HCT116 (cell line): ENCODE results near the gene TMEM115. TPM values are rescaled to one million over a fixed set of nuclear protein-coding genes. Genes with fewer than 3 reads are reported as not detected.

Source experiments
- ATAC-seq: fragments of 200-7000 bp; cut with Tn5 transposase; 2 replicates; pipeline ENCODE4 v1.9.1; 2020; ENCODE audit warnings: mild to moderate bottlenecking, moderate library complexity
- BruUV-seq: library from RNA; stranded (reverse); fragments of 400-500 nt; replicated peaks from 2 replicates; lab custom pipeline; 2021; lab: Mats Ljungman, UMichigan
- CTCF ChIA-PET: fragments of 300-600 bp; sonication (Branson Sonifier 250); formaldehyde crosslinking; loops from one replicate; lab custom pipeline; 2021; ENCODE audit warnings: antibody characterized with exemption; lab: Charles Lee
- POLR2A ChIA-PET: fragments of 300-600, 350-600 bp; sonication (Branson Sonifier 250); formaldehyde crosslinking; loops from one replicate; lab custom pipeline; 2021; ENCODE audit warnings: antibody characterized with exemption; lab: Charles Lee
- RAD21 ChIA-PET, 2 experiments: fragments of 300-600 bp; sonication (Branson Sonifier 250); formaldehyde crosslinking; loops; one replicate each; lab custom pipeline; 2023; ENCODE audit warnings: low total read pairs in 2 of 2; ENCODE audit not compliant: uncharacterized antibody in 2 of 2, unreplicated experiment in 2 of 2, low non-redundant PET in 1 of 2; lab: Charles Lee
- DNase-seq: peaks from one replicate; pipeline ENCODE4 v3.0.0-alpha.2; 2010; ENCODE audit warnings: low read depth, low spot score
- H2AFZ ChIP-seq: fragments of 200-600 bp; shearing (Covaris generic), sonication (generic); 2 replicates; pipeline ENCODE4 v1.6.1; 2017; ENCODE audit warnings: low read depth, mixed run types, mixed read lengths, antibody characterized with exemption, low read length; ENCODE audit not compliant: poor library complexity, severe bottlenecking
- H3K27ac ChIP-seq: 2 replicates; pipeline ENCODE4 v1.5.1; 2012; ENCODE audit warnings: low read depth, low read length
- H3K27me3 ChIP-seq: fragments of 200-600 bp; sonication (generic); 2 replicates; pipeline ENCODE4 v1.6.1; 2016; ENCODE audit warnings: mixed run types, low read length, mixed read lengths; ENCODE audit not compliant: insufficient read depth
- H3K36me3 ChIP-seq, 2 experiments: fragments of 200-500 bp in 1 of 2; fragments of 200-600 bp in 1 of 2; sonication (Bioruptor generic) in 1 of 2; sonication (generic) in 1 of 2; 2 replicates each; pipeline versions ENCODE4 v1.5.1 to v1.6.1; 2014 to 2016; ENCODE audit warnings: low read length in 2 of 2, inconsistent platforms in 1 of 2, mixed read lengths in 1 of 2, mixed run types in 1 of 2; ENCODE audit not compliant: insufficient read depth in 2 of 2, control insufficient read depth in 1 of 2
- H3K4me1 ChIP-seq, 2 experiments: fragments of 200-600 bp in 1 of 2; sonication (generic) in 1 of 2; 2 replicates each; pipeline versions ENCODE4 v1.5.1 to v1.6.1; 2012 to 2017; ENCODE audit warnings: low read length in 2 of 2, inconsistent platforms in 1 of 2, mild to moderate bottlenecking in 1 of 2, mixed read lengths in 1 of 2, mixed run types in 1 of 2, moderate library complexity in 1 of 2; ENCODE audit not compliant: insufficient read depth in 2 of 2, control insufficient read depth in 1 of 2
- H3K4me2 ChIP-seq: fragments of 200-600 bp; sonication (generic); 2 replicates; pipeline ENCODE4 v1.6.1; 2017; ENCODE audit warnings: mixed run types, low read length, mixed read lengths
- H3K4me3 ChIP-seq, 2 experiments: fragments of 200-600 bp in 1 of 2; sonication (generic) in 1 of 2; replicated peaks in 1 of 2; 2 replicates each; pipeline ENCODE4 v1.5.1; 2011 to 2016; ENCODE audit warnings: low read length in 2 of 2, control low read depth in 1 of 2, low read depth in 1 of 2, mild to moderate bottlenecking in 1 of 2, mixed read lengths in 1 of 2, mixed run types in 1 of 2
- H3K79me2 ChIP-seq: fragments of 200-600 bp; sonication (generic); 2 replicates; pipeline ENCODE4 v1.6.1; 2017; ENCODE audit warnings: mild to moderate bottlenecking, mixed run types, low read length, moderate library complexity, mixed read lengths; ENCODE audit not compliant: insufficient read depth
- H3K9ac ChIP-seq: fragments of 200-600 bp; sonication (generic); 2 replicates; pipeline ENCODE4 v1.6.1; 2016; ENCODE audit warnings: low read length, mixed read lengths
- H3K9me2 ChIP-seq: fragments of 200-600 bp; sonication (generic), shearing (Covaris generic); 2 replicates; pipeline ENCODE4 v1.6.1; 2017; ENCODE audit warnings: mixed run types, mild to moderate bottlenecking, moderate library complexity; ENCODE audit not compliant: insufficient read depth
- H3K9me3 ChIP-seq, 2 experiments: fragments of 200-500 bp in 1 of 2; fragments of 200-600 bp in 1 of 2; sonication (Bioruptor generic) in 1 of 2; sonication (generic) in 1 of 2; 2 replicates each; pipeline ENCODE4 v1.6.1; 2014 to 2017; ENCODE audit warnings: low read length in 2 of 2, mixed read lengths in 2 of 2, inconsistent platforms in 1 of 2, low read depth in 1 of 2, mild to moderate bottlenecking in 1 of 2, mixed run types in 1 of 2, moderate library complexity in 1 of 2; ENCODE audit not compliant: control insufficient read depth in 1 of 2, insufficient read depth in 1 of 2
- H4K20me1 ChIP-seq: fragments of 200-600 bp; sonication (generic), shearing (Covaris generic); 2 replicates; pipeline ENCODE4 v1.6.1; 2017; ENCODE audit warnings: mixed run types, mild to moderate bottlenecking, moderate library complexity; ENCODE audit not compliant: insufficient read depth
- CEBPB ChIP-seq: IDR thresholded peaks from 2 replicates; pipeline ENCODE4 v1.6.1; 2012; ENCODE audit warnings: low read depth
- EZH2 ChIP-seq: fragments of 200-600 bp; sonication (generic); IDR thresholded peaks from 2 replicates; pipeline ENCODE4 v1.6.1; 2017; ENCODE audit warnings: antibody characterized with exemption, mixed run types
- FOSL1 ChIP-seq: IDR thresholded peaks from 2 replicates; pipeline ENCODE4 v1.6.1; 2012; ENCODE audit warnings: low read depth
- JUND ChIP-seq: IDR thresholded peaks from 2 replicates; pipeline ENCODE4 v1.6.1; 2012
- RAD21 ChIP-seq: IDR thresholded peaks from 2 replicates; pipeline ENCODE4 v1.6.1; 2012; ENCODE audit warnings: low read depth, mild to moderate bottlenecking
- SIN3A ChIP-seq: IDR thresholded peaks from 2 replicates; pipeline ENCODE4 v1.6.1; 2012; ENCODE audit warnings: low read depth
- SRF ChIP-seq: IDR thresholded peaks from 2 replicates; pipeline ENCODE4 v1.6.1; 2012; ENCODE audit warnings: low read depth
- YY1 ChIP-seq: IDR thresholded peaks from 2 replicates; pipeline ENCODE4 v1.6.1; 2011; ENCODE audit warnings: low read length, low read depth, moderate library complexity, mild to moderate bottlenecking; ENCODE audit not compliant: insufficient replicate concordance; ENCODE audit errors: extremely low read depth
- ZBTB33 ChIP-seq: IDR thresholded peaks from 2 replicates; pipeline ENCODE4 v1.6.1; 2011; ENCODE audit warnings: mild to moderate bottlenecking, low read length, moderate library complexity; ENCODE audit not compliant: insufficient replicate concordance; ENCODE audit errors: extremely low read depth
- ZNF274 ChIP-seq: fragments of 200-500 bp; sonication (Bioruptor generic); IDR thresholded peaks from 2 replicates; pipeline ENCODE4 v1.6.1; 2014; ENCODE audit warnings: mild to moderate bottlenecking, low read depth, low read length, inconsistent platforms
- intact Hi-C: fragments of 100-400 bp; cut with micrococcal nuclease; formaldehyde crosslinking; loops from 2 replicates; pipeline ENCODE4 v1.10.0; 2022
- total RNA-seq: library from RNA; stranded (reverse); gene quantifications from one replicate; pipeline ENCODE4 v1.2.1, GENCODE V29; 2021; ENCODE audit not compliant: unreplicated experiment

TMEM115 gene
- total RNA-seq, 1 experiment from 2014 or later, result 24.6 TPM

GRCh38 chr3:50325497-50326181 lies 33.7 kb downstream of the TMEM115 start (continued):
- no peak for TF ChIP-seq ZBTB33
- TF ChIP-seq SRF, result no peak
- TF ChIP-seq RAD21, result no peak
- TF ChIP-seq CEBPB, result no peak
- TF ChIP-seq JUND, result no peak
- TF ChIP-seq FOSL1, result no peak

GRCh38 chr3:50325113-50325480 lies 34.2 kb downstream of the TMEM115 start:
- ATAC-seq (no peak), DNase-seq (no peak)
- peaks cover 25 to 53% of the 10 kb centered on the region in 2 experiments for H3K4me1 ChIP-seq
- intact Hi-C loops, result loop anchor here (2.0 kb wide), 1 partner anchor 64 kb away; no protein-coding TSS in a partner anchor
- no peak for TF ChIP-seq SIN3A
- TF ChIP-seq EZH2, result no peak
- no peak for TF ChIP-seq JUND
- no peak for TF ChIP-seq YY1
- TF ChIP-seq ZBTB33, result no peak
- no peak for TF ChIP-seq ZNF274
- POLR2A ChIA-PET, result interaction anchor here (0.6 kb wide), 1 partner anchor 12 kb away, joined by 3 read pairs; no protein-coding TSS in a partner anchor
- no peak overlapping the region for H3K27ac ChIP-seq
- no peak overlapping the region for H2AFZ ChIP-seq
- no peaks in the 10 kb centered on the region for H4K20me1 ChIP-seq
- RAD21 ChIA-PET, result no interaction called here
- no TSS peak for BruUV-seq
- no peak overlapping the region for H3K9ac ChIP-seq
- H3K27me3 ChIP-seq, result no peaks in the 10 kb centered on the region
- no peaks in the 10 kb centered on the region for H3K9me2 ChIP-seq
- H3K4me3 ChIP-seq, result no peak overlapping the region
- peaks cover 15% of the 10 kb centered on the region in 2 experiments; a peak in 3 of 4 replicates for H3K36me3 ChIP-seq
- peaks cover 37% of the 10 kb centered on the region for H3K79me2 ChIP-seq
- H3K4me2 ChIP-seq, result no peak overlapping the region
- CTCF ChIA-PET, result interaction anchor here (1.3 to 1.8 kb wide), 5 partner anchors 12 to 56 kb away, joined by 4 to 14 read pairs (median 8); partner anchors contain the start of genes HYAL1, IFRD2, RASSF1 and SEMA3B
- no peaks in the 10 kb centered on the region for H3K9me3 ChIP-seq
